ENCODE measurements around the gene DCAF7.
A peak's percentile ranks its signal among the peaks of the same experiment; 100 is the strongest.

The DCAF7 gene

GRCh38 chr17:63595132-63595531, 44.9 kb downstream of the DCAF7 start:
- DNase-seq, result no peak

- DNase-seq, result peak in 1 of 2 donors; percentile 11
Measured at GRCh38 chr17:63596856-63597586, 46.7 kb downstream of the DCAF7 start.

DNA sequence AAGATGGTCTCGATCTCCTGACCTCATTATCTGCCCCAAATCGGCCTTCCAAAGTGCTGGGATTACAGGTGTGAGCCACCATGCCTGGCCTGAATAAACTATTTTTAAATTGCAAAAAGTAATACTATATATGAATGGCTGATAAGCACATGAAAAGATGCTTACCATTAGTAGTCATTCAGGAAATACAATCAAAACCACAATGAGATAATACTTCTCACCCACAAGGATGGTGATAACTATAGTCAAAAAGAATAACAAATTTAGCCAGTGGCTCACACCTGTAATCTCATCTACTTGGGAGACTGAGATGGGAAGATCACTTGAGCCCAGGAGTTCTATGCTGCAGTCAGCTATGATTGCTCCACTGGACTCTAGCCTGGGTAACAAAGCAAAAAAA, 48.0 kb downstream of the DCAF7 start:
- no peak for DNase-seq

DNA sequence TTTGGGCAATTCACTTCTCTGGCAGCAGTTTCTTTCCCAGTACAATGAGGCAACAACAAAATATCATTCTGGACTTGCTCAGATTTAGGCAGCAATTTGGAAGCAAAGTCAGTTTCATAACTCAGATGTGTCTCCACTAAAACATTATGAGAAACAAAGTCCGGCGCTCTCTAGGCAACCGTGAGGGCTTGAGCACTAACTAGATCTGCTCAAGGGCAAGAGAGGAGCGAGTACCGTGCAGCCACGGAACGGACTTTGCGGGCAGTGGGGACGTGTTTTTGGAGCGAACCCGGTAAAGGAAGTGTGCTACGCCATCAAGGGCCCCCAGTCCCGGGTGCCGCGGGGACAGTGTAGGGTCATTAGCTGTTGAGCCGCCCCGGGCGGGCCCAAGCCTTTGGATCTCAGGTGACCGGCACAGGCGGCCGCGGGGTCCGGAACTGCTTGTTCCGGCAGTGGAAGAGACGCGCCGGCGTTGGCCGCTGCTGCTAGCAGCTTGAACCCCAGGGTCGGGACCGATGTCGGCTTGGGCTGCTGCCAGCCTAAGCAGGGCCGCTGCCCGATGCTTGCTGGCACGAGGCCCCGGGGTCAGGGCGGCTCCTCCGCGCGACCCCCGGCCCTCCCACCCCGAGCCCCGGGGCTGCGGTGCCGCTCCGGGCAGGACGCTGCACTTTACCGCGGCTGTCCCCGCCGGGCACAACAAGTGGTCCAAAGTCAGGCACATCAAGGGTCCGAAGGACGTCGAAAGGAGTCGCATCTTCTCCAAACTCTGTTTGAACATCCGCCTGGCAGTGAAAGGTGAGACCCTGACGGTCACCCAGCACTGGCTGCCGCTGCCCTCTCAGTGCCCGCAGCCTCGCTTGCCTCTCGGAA, 50.5 kb downstream of the DCAF7 start, which contains the start of gene TACO1:
Gene TACO1, plus strand, starts transcription at position 327 of the 870 bp plus-strand sequence. Its CDS starts 189 bp downstream, at position 516.
- DNase-seq, result peak; percentile 68

GRCh38 chr17:63601439-63602371, 51.4 kb downstream of the DCAF7 start:
- DNase-seq, result no peak

- DNase-seq, result no peak
Measured at GRCh38 chr17:63609816-63610573, 59.7 kb downstream of the DCAF7 start.

- DNase-seq, result no peak
Measured at GRCh38 chr17:63610854-63611253, 60.6 kb downstream of the DCAF7 start.

GRCh38 chr17:63611354-63611753, 61.1 kb downstream of the DCAF7 start:
- no peak for DNase-seq

DNA sequence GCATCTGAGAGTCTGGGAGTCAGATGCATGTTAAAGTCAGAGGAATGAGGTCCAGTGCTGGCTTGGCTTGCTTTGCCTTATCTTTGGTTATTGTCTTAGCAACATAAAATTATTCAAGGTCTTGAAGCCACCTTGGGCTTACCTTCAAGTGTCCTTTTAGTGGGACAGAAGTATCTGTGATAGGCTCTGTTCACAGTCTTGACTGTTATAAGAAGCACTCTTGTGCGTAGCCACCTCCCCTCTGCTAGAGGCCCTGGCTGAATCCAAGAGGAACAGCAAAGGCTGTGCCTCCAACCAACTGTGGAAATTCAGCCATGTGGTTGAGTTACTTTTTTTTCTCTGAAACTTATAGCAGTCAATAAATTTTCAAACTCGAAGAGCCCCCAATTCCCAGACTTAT, 63.4 kb downstream of the DCAF7 start:
- DNase-seq, result no peak

DNA sequence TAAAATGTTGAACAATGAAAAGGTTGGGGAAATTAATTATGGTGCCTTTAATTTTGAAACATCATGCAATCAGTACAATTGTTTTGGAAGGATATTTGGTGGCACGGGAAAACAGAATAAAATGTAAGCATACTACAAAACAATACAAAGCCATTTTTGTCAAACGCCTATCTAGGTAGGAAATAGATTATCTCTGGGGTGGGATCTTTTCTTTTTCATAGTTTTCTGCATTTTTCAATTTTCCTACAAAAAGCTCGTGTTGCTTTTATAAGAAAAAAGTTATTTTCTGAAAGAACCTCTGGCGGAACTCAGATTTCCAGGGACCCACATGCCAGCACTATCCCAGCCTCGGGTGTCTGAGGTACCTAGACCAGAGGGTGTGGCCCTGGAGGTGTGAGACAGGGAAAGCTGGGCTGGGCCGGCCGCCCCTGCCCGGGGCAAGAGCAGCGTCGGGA, 71.0 kb downstream of the DCAF7 start:
- no peak for DNase-seq

GRCh38 chr17:63621684-63622573, 71.7 kb downstream of the DCAF7 start, which contains the start of gene MAP3K3:
Gene MAP3K3, plus strand, starts transcription at chr17:63622417. Its CDS starts 343 bp downstream, at chr17:63622760.
- DNase-seq, result peak; percentile 76 to 100

- DNase-seq, result peak; percentile 53 to 64
Measured at GRCh38 chr17:63622574-63623390, 72.5 kb downstream of the DCAF7 start.

GRCh38 chr17:63623786-63624530, 73.7 kb downstream of the DCAF7 start:
- DNase-seq, result no peak

DNA sequence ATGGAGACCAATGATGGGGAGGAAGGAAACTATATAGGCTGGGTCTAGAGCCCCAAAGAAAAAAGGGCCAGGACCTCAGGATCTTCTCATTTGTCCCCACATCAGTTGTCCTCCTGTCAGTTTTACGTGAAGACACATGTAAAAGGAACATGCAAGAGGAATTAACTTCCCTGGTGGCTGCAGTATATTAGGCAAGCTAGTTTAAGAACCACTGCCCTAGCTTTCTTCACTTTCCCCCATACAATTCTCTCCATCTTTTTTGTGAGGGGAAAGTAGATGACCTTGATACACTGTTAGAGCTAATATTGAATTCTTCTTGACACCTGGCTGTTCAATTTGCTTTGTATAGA, 74.2 kb downstream of the DCAF7 start:
- no peak for DNase-seq

DNA sequence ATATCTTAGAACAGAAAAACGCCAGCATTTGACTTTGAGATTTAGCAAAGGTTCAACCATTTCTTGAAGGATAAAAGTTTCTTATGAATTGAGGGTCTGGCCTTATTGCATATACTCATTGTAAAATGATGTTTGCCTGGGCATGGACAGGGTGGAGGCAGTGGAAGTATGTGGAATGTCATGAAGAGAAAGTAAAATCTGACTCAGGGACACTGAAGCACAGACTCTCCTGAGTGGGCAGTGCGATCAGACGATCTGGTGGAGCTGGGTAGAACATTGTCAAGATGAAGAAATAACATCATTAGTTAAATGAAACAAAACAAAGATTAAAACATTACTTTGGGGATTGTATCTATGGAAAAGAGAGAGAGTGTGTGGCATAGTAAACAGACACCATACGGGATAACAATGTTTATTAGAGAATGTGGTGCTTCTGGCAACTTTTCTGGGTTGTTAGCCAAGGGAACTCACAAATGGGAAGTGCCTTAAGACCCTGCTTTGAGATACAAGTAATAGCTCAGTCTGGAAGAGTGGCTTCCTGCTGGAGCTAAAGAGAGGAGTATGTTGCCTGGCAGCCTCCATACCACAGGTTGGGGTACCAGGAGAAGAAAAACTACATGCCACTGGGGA, 76.4 kb downstream of the DCAF7 start:
- DNase-seq, result peak in 1 of 2 donors; percentile 4

GRCh38 chr17:63629627-63630026, 79.3 kb downstream of the DCAF7 start:
- DNase-seq, result no peak

DNA sequence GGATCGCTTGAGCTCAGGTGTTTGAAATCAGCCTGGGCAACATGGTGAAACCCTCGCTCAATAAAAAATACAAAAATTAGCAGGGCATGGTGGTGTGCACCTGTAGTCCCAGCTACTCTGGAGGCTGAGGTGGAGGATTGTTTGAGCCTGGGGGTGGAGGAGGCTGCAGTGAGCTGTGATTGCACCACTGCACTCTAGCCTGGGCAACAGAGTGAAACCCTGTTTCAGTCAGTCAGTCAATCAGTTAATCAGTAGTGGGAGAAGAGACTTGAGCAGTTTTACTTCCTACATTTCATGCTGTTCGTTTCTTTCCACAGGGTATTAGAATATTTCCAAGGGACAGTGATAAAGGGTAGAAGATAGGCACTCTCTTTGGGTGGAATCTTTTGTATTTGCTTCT, 80.8 kb downstream of the DCAF7 start:
- DNase-seq, result no peak

GRCh38 chr17:63631626-63632025, 81.3 kb downstream of the DCAF7 start:
- DNase-seq, result no peak

- DNase-seq, result no peak
Measured at GRCh38 chr17:63633742-63634141, 83.5 kb downstream of the DCAF7 start.
